ENCODE results near the gene USP24.

The USP24 gene

DNA sequence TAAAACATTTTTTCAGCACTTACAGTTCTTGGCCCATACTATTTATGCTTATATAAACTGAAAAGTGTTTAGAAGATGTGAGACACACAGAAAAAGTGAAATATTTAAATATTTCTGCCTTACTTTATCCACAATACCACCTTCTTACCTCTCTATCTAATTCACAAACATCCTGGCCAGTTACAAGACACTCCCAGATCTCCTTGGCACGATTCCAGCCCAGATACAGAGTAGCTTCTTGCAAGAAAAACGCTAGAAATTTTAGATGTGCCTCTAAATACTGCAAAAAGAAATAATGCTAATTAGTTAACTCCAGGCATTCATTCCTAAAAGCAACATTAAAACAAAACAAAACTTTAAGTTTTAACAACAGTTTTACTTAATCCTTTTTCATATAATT is 68.4 kb downstream of the USP24 start:
- Mint-ChIP-seq H3K36me3 (ENCODE audit: low read depth) (peaks cover 50% of the 10 kb centered on the region), H3K9me3 (no peaks in the 10 kb centered on the region)
- TF ChIP-seq, protein P1, sequence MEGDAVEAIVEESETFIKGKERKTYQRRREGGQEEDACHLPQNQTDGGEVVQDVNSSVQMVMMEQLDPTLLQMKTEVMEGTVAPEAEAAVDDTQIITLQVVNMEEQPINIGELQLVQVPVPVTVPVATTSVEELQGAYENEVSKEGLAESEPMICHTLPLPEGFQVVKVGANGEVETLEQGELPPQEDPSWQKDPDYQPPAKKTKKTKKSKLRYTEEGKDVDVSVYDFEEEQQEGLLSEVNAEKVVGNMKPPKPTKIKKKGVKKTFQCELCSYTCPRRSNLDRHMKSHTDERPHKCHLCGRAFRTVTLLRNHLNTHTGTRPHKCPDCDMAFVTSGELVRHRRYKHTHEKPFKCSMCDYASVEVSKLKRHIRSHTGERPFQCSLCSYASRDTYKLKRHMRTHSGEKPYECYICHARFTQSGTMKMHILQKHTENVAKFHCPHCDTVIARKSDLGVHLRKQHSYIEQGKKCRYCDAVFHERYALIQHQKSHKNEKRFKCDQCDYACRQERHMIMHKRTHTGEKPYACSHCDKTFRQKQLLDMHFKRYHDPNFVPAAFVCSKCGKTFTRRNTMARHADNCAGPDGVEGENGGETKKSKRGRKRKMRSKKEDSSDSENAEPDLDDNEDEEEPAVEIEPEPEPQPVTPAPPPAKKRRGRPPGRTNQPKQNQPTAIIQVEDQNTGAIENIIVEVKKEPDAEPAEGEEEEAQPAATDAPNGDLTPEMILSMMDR (IDR thresholded peaks at IDR 0.05) = no peak

DNA sequence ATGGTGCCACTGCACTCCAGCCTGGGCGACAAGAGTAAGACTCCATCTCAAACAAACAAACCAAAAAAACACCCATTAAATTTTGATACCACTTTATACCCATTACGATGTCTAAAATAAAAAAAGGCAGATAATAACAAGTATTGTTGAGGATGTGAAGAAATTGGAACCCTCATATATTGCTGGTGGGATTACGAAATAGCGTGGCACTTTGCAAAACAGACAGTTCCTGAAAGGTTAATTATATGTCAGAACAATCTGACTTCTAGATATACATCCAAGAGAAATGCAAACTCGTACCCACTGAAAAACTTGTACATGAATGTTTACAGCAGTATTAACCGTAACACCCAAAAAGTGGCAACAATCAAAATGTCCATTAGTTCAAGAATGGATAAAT is 70.3 kb downstream of the USP24 start:
- DNase-seq = no peak
- TF ChIP-seq, protein P1 (IDR thresholded peaks at IDR 0.05) = no peak
- Mint-ChIP-seq H3K27me3 (ENCODE audit: low read depth, poor library complexity) (no peaks in the 10 kb centered on the region), H3K36me3 (ENCODE audit: low read depth) (peaks cover 47% of the 10 kb centered on the region), H3K9me3 (no peaks in the 10 kb centered on the region), H3K27ac (no peak overlapping the region), H3K4me1 (no peaks in the 10 kb centered on the region), H3K4me3 (no peak overlapping the region)

More for the DNA sequence above, 68.4 kb downstream of the USP24 start:
- Mint-ChIP-seq H3K4me3 (no peak overlapping the region), H3K4me1 (no peaks in the 10 kb centered on the region), H3K27me3 (ENCODE audit: low read depth, poor library complexity) (no peaks in the 10 kb centered on the region), H3K27ac (no peak overlapping the region)
- no peak for DNase-seq

DNA sequence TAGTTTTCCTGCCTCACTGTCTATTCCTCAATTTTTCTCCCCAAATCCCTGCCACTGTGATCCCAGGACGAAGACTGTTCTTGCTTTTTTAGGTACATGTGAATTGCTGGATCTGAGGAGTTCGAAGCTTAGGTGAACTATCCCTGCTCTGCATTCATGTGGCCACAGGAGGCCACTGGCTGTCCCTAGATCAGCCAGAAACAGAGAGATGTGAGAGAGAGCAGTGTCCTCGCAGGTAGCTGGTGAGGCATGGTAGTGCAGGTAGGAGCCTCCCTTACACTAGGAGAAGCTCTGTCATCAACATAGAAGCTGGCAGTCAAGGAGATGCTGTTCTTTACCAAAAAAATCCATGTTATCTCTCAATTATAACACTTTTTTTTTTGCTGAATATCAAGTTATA is 71.5 kb downstream of the USP24 start:
- Mint-ChIP-seq H3K27ac (peak overlapping the region; percentile 33), H3K4me1 (no peaks in the 10 kb centered on the region), H3K4me3 (no peak overlapping the region), H3K9me3 (no peaks in the 10 kb centered on the region), H3K27me3 (ENCODE audit: low read depth, poor library complexity) (no peaks in the 10 kb centered on the region), H3K36me3 (ENCODE audit: low read depth) (peaks cover 53% of the 10 kb centered on the region)
- no peak for DNase-seq
- TF ChIP-seq, protein P1 (IDR thresholded peaks at IDR 0.05) = peak; percentile 13

DNA sequence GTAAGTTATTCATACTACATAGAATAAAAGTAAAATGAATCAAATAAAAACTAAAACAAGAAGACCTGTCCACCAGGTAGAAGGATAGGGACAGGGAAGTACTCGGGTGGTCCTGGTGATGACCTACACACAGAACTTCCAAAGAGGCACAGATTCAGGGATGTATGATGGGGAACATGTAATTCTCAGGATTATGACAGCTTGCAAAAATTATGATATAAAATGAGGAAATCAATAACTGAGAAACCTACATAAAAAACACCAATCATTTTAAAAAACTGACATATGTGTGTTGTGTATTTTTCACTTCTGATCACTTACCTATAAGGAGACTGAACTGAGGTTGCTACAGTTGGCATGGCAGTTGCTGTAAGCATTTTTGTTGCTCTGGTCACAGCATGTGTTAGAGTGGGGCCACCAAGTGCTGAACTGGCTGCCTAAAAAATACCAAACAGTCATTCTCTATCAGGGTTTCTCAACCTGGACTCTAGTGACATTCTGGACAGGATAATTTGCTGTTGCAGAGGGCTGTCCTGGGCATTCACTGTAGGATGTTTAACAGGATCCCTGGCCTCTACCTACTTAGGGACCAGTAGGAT is 73.8 kb downstream of the USP24 start:
- Mint-ChIP-seq H3K27ac (peak overlapping the region; percentile 78), H3K4me3 (no peak overlapping the region), H3K4me1 (no peaks in the 10 kb centered on the region), H3K9me3 (no peaks in the 10 kb centered on the region), H3K36me3 (ENCODE audit: low read depth) (peaks cover 43% of the 10 kb centered on the region), H3K27me3 (ENCODE audit: low read depth, poor library complexity) (no peaks in the 10 kb centered on the region)
- TF ChIP-seq, protein P1 (IDR thresholded peaks at IDR 0.05) = no peak
- no peak for DNase-seq

DNA sequence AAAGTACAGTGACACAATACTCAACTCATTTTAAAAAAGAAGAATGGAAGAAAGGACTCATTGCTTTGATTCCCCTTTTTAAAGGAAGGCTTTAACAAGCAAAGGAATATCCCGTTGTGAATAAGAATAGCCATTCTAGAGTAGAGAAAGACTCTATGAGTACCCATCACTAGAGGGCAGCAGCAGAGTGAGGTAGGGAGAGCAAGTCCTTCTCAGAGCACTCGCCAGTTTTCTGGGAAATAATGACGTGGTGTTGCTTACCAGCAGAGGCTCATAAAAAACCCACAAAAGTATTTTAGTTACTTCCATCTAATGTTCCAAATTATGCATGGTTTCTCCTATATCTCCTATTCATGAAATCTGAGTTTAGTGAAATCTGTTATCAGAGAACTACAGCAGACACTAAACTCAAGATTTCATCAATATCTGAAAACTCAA is 74.6 kb downstream of the USP24 start:
- Mint-ChIP-seq H3K36me3 (ENCODE audit: low read depth) (peaks cover 35% of the 10 kb centered on the region), H3K9me3 (no peaks in the 10 kb centered on the region), H3K27me3 (ENCODE audit: low read depth, poor library complexity) (no peaks in the 10 kb centered on the region), H3K27ac (no peak overlapping the region), H3K4me1 (no peaks in the 10 kb centered on the region), H3K4me3 (no peak overlapping the region)
- DNase-seq = peak; percentile 53
- TF ChIP-seq, protein P1 (IDR thresholded peaks at IDR 0.05) = peak; percentile 72

DNA sequence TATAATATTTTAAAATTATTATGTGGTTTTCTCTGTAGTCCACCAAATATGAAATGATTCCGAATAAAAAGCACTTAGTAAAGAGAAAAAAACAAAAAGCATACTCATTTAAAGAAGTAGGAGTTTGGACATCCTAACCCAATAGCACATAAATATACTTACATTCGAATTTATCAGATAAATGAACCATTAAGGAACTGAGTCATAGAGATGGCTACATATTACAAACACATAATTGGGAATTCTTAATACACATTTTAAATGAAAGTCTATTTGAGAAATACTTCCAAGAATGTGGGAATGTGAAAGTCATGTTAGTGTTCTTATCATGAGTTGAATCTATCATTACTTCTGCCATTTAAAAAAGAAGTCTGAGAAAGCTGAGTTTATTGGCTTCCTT is 75.0 kb downstream of the USP24 start:
- no peaks in the 10 kb centered on the region for H3K27me3 Mint-ChIP-seq (ENCODE audit: low read depth, poor library complexity)
- H3K4me1 Mint-ChIP-seq = no peaks in the 10 kb centered on the region
- H3K27ac Mint-ChIP-seq = no peak overlapping the region
- DNase-seq = no peak
- peaks cover 31% of the 10 kb centered on the region for H3K36me3 Mint-ChIP-seq (ENCODE audit: low read depth)
- TF ChIP-seq, protein P1 (IDR thresholded peaks at IDR 0.05) = no peak
- no peaks in the 10 kb centered on the region for H3K9me3 Mint-ChIP-seq
- H3K4me3 Mint-ChIP-seq = no peak overlapping the region

All from nephron progenitor cell (in vitro differentiated cells).